C4-2B (cell line): ENCODE results near the gene CLCF1.
"Not testable (repeated sequence)": the region's sequence is repeated elsewhere in the genome, so short reads cannot be mapped to it uniquely, and the experiment has no call there.

Experiments
- H3K27ac ChIP-seq: fragments of 450-650 bp; 2 replicates; pipeline ENCODE4 v1.5.1; 2017
- CTCF ChIP-seq: fragments of 450-650 bp; conservative IDR thresholded peaks from 2 replicates; pipeline ENCODE4 v1.5.1; 2017; ENCODE audit warnings: mild to moderate bottlenecking
- ZFX ChIP-seq: fragments of 450-650 bp; IDR thresholded peaks from 2 replicates; pipeline ENCODE4 v1.6.1; 2017

CLCF1 gene

GRCh38 chr11:67406420-67406968, 33.1 kb upstream of the CLCF1 start:
- H3K27ac ChIP-seq = no peak overlapping the region
- TF ChIP-seq ZFX = no peak

GRCh38 chr11:67405688-67406339, 32.4 kb upstream of the CLCF1 start:
- TF ChIP-seq CTCF = no peak
- no peak for TF ChIP-seq ZFX
- H3K27ac ChIP-seq = no peak overlapping the region

- no peak for TF ChIP-seq ZFX
- TF ChIP-seq CTCF = no peak
- no peak overlapping the region for H3K27ac ChIP-seq
Observed at GRCh38 chr11:67405196-67405567, 31.8 kb upstream of the CLCF1 start.

DNA sequence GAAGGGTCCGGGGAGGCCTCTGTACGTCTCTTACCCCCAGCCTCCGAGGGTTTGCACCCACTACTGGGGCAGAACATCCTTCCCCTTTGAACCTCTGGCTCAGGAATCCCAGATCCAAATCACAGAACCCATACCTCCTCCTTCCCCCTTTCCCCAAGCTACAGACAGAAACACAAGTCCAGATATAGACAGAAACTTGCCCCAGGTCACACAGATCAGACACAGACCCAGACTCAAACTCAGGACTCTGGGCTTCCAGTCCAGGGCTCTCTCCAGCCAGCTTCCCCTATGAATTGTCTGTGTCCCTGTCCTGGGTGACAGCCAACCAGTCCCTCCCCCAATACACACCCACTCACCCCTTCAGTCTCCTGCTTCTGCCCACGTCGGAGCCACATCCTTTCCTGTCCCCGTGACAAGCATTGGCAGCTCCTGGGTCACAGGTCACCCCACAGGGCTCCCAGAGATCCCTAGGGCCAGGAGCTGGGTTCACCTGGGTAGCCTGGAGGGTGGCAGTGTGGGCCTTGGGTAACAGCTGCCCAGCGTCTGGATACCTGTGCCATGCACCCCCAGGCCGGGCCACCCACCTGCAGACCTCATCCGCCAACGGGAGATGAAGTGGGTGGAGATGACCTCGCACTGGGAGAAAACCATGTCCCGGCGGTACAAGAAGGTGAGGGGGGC, 31.3 kb upstream of the CLCF1 start:
- TF ChIP-seq ZFX (no peak), CTCF (no peak)
- no peak overlapping the region for H3K27ac ChIP-seq

DNA sequence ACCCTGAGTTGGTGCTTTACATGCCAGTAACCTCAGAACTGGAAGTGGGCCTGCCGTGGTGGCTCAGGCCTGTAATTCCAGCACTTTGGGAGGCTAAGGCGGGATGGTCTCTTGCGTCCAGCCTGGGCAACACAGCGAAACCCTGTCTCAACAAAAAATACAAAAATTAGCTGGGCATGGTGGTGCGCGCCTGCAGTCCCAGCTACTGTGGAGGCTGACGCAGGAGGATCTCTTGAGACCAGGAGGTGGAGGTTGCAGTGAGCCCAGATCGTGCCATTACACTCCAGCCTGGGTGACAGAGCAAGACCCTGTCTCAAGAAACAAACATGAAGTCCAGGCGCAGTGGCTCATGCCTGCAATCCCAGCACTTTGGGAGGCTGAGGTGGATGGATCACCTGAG, 29.7 kb upstream of the CLCF1 start:
- not testable (repeated sequence) for H3K27ac ChIP-seq

GRCh38 chr11:67402192-67402839, 28.9 kb upstream of the CLCF1 start:
- peak overlapping the region; percentile 95 for H3K27ac ChIP-seq

GRCh38 chr11:67401495-67402191, 28.2 kb upstream of the CLCF1 start, which contains the start of gene PPP1CA:
Gene PPP1CA (minus strand): TSS chr11:67401858. CDS start chr11:67401782, 76 bp downstream.
- TF ChIP-seq ZFX = 0 out of 2 replicates have a peak, but pooled peaks have one; percentile 17
- TF ChIP-seq CTCF = peak; percentile 97

DNA sequence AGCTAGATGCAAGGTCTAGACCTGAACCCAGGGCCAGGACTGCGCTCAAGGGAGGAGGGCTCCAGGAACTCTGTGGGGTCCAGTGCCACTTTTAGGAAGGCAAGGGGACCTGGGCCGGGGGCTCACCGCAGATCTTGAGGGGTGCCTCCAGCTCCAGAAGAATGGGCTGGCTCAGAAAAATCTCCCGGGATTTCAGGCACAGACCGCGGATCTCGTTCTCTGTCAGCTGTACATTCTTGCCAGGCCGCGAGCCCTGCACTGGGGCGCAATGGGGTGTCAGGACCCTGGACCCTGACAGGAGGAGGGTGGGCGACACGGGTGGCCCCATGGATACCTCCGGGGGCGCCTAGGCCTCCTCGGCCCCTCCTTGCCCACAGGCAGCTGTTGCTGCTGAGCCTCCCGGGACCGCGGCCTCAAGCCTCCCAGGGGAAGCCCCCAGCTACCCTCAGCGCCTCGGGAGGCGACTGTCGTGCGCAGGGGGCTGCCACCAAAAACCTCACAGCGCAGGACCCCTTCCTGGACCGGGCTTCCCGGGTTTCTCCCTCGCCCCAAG, 27.6 kb upstream of the CLCF1 start:
- TF ChIP-seq CTCF (no peak), ZFX (peak; percentile 36; the same call in 1 of the 2 replicates)
- peak overlapping the region; percentile 95 for H3K27ac ChIP-seq

More at GRCh38 chr11:67401495-67402191, 28.2 kb upstream of the CLCF1 start, which contains the start of gene PPP1CA:
- H3K27ac ChIP-seq = peak within 1 kb of the TSS; percentile 95
